ENCODE results near the gene MB.

The MB gene

GRCh38 chr22:35577799-35578659 is 39.1 kb downstream of the MB start:
- DNase-seq (ENCODE audit: low read depth in 3 of 3), result no peak

- DNase-seq (ENCODE audit: low read depth in 3 of 3), result no peak
Observed at GRCh38 chr22:35576671-35577070, 40.5 kb downstream of the MB start.

- no peak for DNase-seq (ENCODE audit: low read depth in 3 of 3)
Observed at GRCh38 chr22:35575116-35575748, 41.9 kb downstream of the MB start.

- DNase-seq (ENCODE audit: low read depth in 3 of 3), result no peak
Observed at GRCh38 chr22:35572556-35572955, 44.6 kb downstream of the MB start.

GRCh38 chr22:35570686-35571194 is 46.4 kb downstream of the MB start:
- no peak for DNase-seq (ENCODE audit: low read depth in 3 of 3)

- DNase-seq (ENCODE audit: low read depth in 3 of 3), result no peak
Observed at GRCh38 chr22:35569916-35570315, 47.2 kb downstream of the MB start.

GRCh38 chr22:35568751-35569739 is 48.1 kb downstream of the MB start:
- no peak for DNase-seq (ENCODE audit: low read depth in 3 of 3)

- no peak for DNase-seq (ENCODE audit: low read depth in 3 of 3)
Observed at GRCh38 chr22:35567351-35568141, 49.6 kb downstream of the MB start.

- DNase-seq (ENCODE audit: low read depth in 3 of 3), result no peak
Observed at GRCh38 chr22:35564975-35565867, 51.9 kb downstream of the MB start.

- DNase-seq (ENCODE audit: low read depth in 3 of 3), result no peak
Observed at GRCh38 chr22:35563211-35563610, 53.9 kb downstream of the MB start.

- DNase-seq (ENCODE audit: low read depth in 3 of 3), result no peak
Observed at GRCh38 chr22:35561796-35562526, 55.2 kb downstream of the MB start.

GRCh38 chr22:35560824-35561223 is 56.3 kb downstream of the MB start:
- DNase-seq (ENCODE audit: low read depth in 3 of 3), result no peak

GRCh38 chr22:35560366-35560765 is 56.8 kb downstream of the MB start:
- no peak for DNase-seq (ENCODE audit: low read depth in 3 of 3)

GRCh38 chr22:35559354-35560005 is 57.6 kb downstream of the MB start:
- DNase-seq (ENCODE audit: low read depth in 3 of 3), result no peak

GRCh38 chr22:35558719-35559118 is 58.4 kb downstream of the MB start:
- no peak for DNase-seq (ENCODE audit: low read depth in 3 of 3)

- DNase-seq (ENCODE audit: low read depth in 3 of 3), result no peak
Observed at GRCh38 chr22:35558031-35558430, 59.1 kb downstream of the MB start.

Measured in stimulated activated CD4-positive, alpha-beta T cell treated with anti-CD3 and anti-CD28 coated beads, TNF-alpha, amount 100 ng/mL, for 24 hours (primary cell).